HG03558 (cell line): ENCODE measurements around the gene GPX2.

Experiments used
- ATAC-seq: cut with Tn5 transposase; IDR thresholded peaks from one replicate; pipeline ENCODE4 v1.9.1; 2021; ENCODE audit warnings: moderate number of reproducible peaks; ENCODE audit not compliant: unreplicated experiment; ENCODE audit errors: extremely low read depth

The GPX2 gene

GRCh38 chr14:64963611-64964010 is 21.1 kb upstream of the GPX2 start:
- no peak for ATAC-seq

GRCh38 chr14:64960762-64961276 is 18.3 kb upstream of the GPX2 start:
- no peak for ATAC-seq

- no peak for ATAC-seq
Observed at GRCh38 chr14:64958743-64959142, 16.2 kb upstream of the GPX2 start.

- ATAC-seq, result no peak
Observed at GRCh38 chr14:64958201-64958600, 15.7 kb upstream of the GPX2 start.

GRCh38 chr14:64956697-64957406 is 14.3 kb upstream of the GPX2 start:
- ATAC-seq, result no peak

GRCh38 chr14:64955297-64955696 is 12.8 kb upstream of the GPX2 start:
- ATAC-seq, result no peak

GRCh38 chr14:64954491-64955240 is 12.1 kb upstream of the GPX2 start:
- no peak for ATAC-seq

GRCh38 chr14:64953661-64954060 is 11.1 kb upstream of the GPX2 start:
- ATAC-seq, result no peak

- no peak for ATAC-seq
Observed at GRCh38 chr14:64953310-64953654, 10.7 kb upstream of the GPX2 start.

GRCh38 chr14:64952598-64953309 is 10.2 kb upstream of the GPX2 start:
- peak; percentile 51 for ATAC-seq

- no peak for ATAC-seq
Observed at GRCh38 chr14:64951724-64952123, 9.2 kb upstream of the GPX2 start.

- ATAC-seq, result no peak
Observed at GRCh38 chr14:64951291-64951690, 8.7 kb upstream of the GPX2 start.

GRCh38 chr14:64950889-64951288 is 8.3 kb upstream of the GPX2 start:
- ATAC-seq, result no peak

- no peak for ATAC-seq
Observed at GRCh38 chr14:64948612-64949210, 6.2 kb upstream of the GPX2 start.

GRCh38 chr14:64947710-64948611 is 5.4 kb upstream of the GPX2 start:
- no peak for ATAC-seq

GRCh38 chr14:64946310-64947045 is 3.9 kb upstream of the GPX2 start:
- no peak for ATAC-seq

- ATAC-seq, result no peak
Observed at GRCh38 chr14:64945431-64946178, 3.1 kb upstream of the GPX2 start.

GRCh38 chr14:64944861-64945260 is 2.3 kb upstream of the GPX2 start:
- ATAC-seq, result no peak
